ENCODE data around the gene TARS1.
"Not testable (repeated sequence)": the region's sequence is repeated elsewhere in the genome, so short reads cannot be mapped to it uniquely, and the experiment has no call there.

TARS1 gene

GRCh38 chr5:33490071-33490665 is 49.4 kb downstream of the TARS1 start:
- no peak for DNase-seq

GRCh38 chr5:33491941-33492340 is 51.2 kb downstream of the TARS1 start:
- DNase-seq: no peak

GRCh38 chr5:33494466-33494865 is 53.7 kb downstream of the TARS1 start:
- DNase-seq: no peak

- no peak for DNase-seq
Measured at GRCh38 chr5:33501260-33501659, 60.5 kb downstream of the TARS1 start.

GRCh38 chr5:33501899-33502298 is 61.1 kb downstream of the TARS1 start:
- DNase-seq: no peak

GRCh38 chr5:33504570-33504969 is 63.8 kb downstream of the TARS1 start:
- no peak for DNase-seq

- no peak for DNase-seq
Measured at GRCh38 chr5:33507426-33507825, 66.7 kb downstream of the TARS1 start.

GRCh38 chr5:33509036-33509435 is 68.3 kb downstream of the TARS1 start:
- DNase-seq: no peak

- no peak for DNase-seq
Measured at GRCh38 chr5:33513462-33514185, 72.9 kb downstream of the TARS1 start.

GRCh38 chr5:33515366-33515765 is 74.6 kb downstream of the TARS1 start:
- not testable (repeated sequence) for DNase-seq

- DNase-seq: no peak
Measured at GRCh38 chr5:33516421-33516820, 75.7 kb downstream of the TARS1 start.

All from NCI-H1105 (cell line).